Cardiac atrium fibroblast (primary cell): ENCODE data around the gene RGR. TPM values are rescaled to one million over a fixed set of nuclear protein-coding genes. Genes with fewer than 3 reads are reported as not detected.

Experiments used
- total RNA-seq: library from RNA; depleted of rRNA; stranded (reverse); fragments of >200 nt; gene quantifications from 2 replicates; pipeline ENCODE4 v1.2.3, GENCODE V29; 2015

RGR gene
- total RNA-seq, result not detected in 2 replicates

GRCh38 chr10:84244651-84245270 lies at the start of gene RGR:
Gene RGR, plus strand, starts transcription at chr10:84245053. Its CDS starts 38 bp downstream, at chr10:84245091.

GRCh38 chr10:84225427-84226173 lies 19.3 kb upstream of the RGR start, which contains the start of gene LRIT2:
Gene LRIT2, minus strand, starts transcription at chr10:84225544. Its CDS starts 24 bp downstream, at chr10:84225520.

GRCh38 chr10:84241185-84241790 lies 3.6 kb upstream of the RGR start, which contains the start of gene LRIT1:
Gene LRIT1, minus strand, starts transcription at chr10:84241546. Its CDS starts 107 bp downstream, at chr10:84241439.

Other genes starting within 250 kb of the RGR start
- 145 and 148 TPM in 2 replicates for gene GHITM, start 105.5 kb upstream of the RGR start, total RNA-seq
- not detected in 2 replicates for gene GPR15LG, start 71.3 kb upstream of the RGR start, total RNA-seq
- gene CDHR1, start 50.5 kb upstream of the RGR start, total RNA-seq, result not detected in 2 replicates
- not detected in 2 replicates for gene LRIT2, start 19.5 kb upstream of the RGR start, total RNA-seq
- not detected in 2 replicates for gene LRIT1, start 3.5 kb upstream of the RGR start, total RNA-seq
- gene CCSER2, start 83.5 kb downstream of the RGR start, total RNA-seq, result 14.4 and 15.6 TPM in 2 replicates